ENCODE results near the gene ATP8A2. TPM values are rescaled to one million over a fixed set of nuclear protein-coding genes. Genes with fewer than 3 reads are reported as not detected.
"Not testable (repeated sequence)": the region's sequence is repeated elsewhere in the genome, so short reads cannot be mapped to it uniquely, and the experiment has no call there.

Gene ATP8A2
- total RNA-seq, 6 experiments from 2014 or later: not detected

GRCh38 chr13:25507841-25508240 lies 136.1 kb downstream of the ATP8A2 start:
- H3K36me3 ChIP-seq: no peaks in the 10 kb centered on the region
- TF ChIP-seq CTCF (IDR thresholded peaks at IDR 0.05): no peak
- no peak for TF ChIP-seq POLR2A (IDR thresholded peaks at IDR 0.05)
- no peak overlapping the region for H3K4me3 ChIP-seq
- WGBS (ENCODE audit: insufficient coverage, low coverage, low lambda C conversion rate, missing lambda C conversion rate): 30% methylated on average over 1 of the region's 1 CpG
- H3K4me1 ChIP-seq: no peaks in the 10 kb centered on the region
- H3K27ac ChIP-seq: no peak overlapping the region
- peaks cover 0 to 4% (median 0%) of the 10 kb centered on the region in 4 donors for H3K9me3 ChIP-seq
- intact Hi-C loops (cut with DNase I): no loop called here
- DNase-seq (no peak), ATAC-seq (no peak)
- H3K27me3 ChIP-seq: no peaks in the 10 kb centered on the region

- intact Hi-C loops (cut with DNase I); H3K27ac ChIP-seq; H3K4me1 ChIP-seq; H3K27me3 ChIP-seq; H3K4me3 ChIP-seq; H3K9me3 ChIP-seq; DNase-seq; H3K36me3 ChIP-seq; ATAC-seq: not testable (repeated sequence)
- WGBS (ENCODE audit: insufficient coverage, low coverage, low lambda C conversion rate, missing lambda C conversion rate): no CpG with 5 or more reads among the region's 32 CpGs
Measured at GRCh38 chr13:25513060-25513459, 141.3 kb downstream of the ATP8A2 start.

- intact Hi-C loops (cut with DNase I): no loop called here
- Histone ChIP-seq H3K36me3 (no peaks in the 10 kb centered on the region), H3K4me3 (no peak overlapping the region), H3K4me1 (no peaks in the 10 kb centered on the region), H3K9me3 (no peaks in the 10 kb centered on the region), H3K27me3 (no peaks in the 10 kb centered on the region), H3K27ac (no peak overlapping the region)
- no peak for DNase-seq
- TF ChIP-seq POLR2A (IDR thresholded peaks at IDR 0.05) (no peak), CTCF (IDR thresholded peaks at IDR 0.05) (no peak)
- WGBS (ENCODE audit: insufficient coverage, low coverage, low lambda C conversion rate, missing lambda C conversion rate): 69% methylated on average over 5 of the region's 5 CpGs
- ATAC-seq: no peak
Measured at GRCh38 chr13:25518441-25518840, 146.7 kb downstream of the ATP8A2 start.

GRCh38 chr13:25525884-25526283 lies 154.1 kb downstream of the ATP8A2 start:
- TF ChIP-seq POLR2A (IDR thresholded peaks at IDR 0.05) (no peak), CTCF (IDR thresholded peaks at IDR 0.05) (no peak)
- intact Hi-C loops (cut with DNase I): no loop called here
- DNase-seq (no peak), ATAC-seq (no peak)
- Histone ChIP-seq H3K36me3 (no peaks in the 10 kb centered on the region), H3K27ac (no peak overlapping the region), H3K4me1 (no peaks in the 10 kb centered on the region), H3K4me3 (no peak overlapping the region), H3K9me3 (peaks cover 0 to 3% (median 0%) of the 10 kb centered on the region in 4 donors), H3K27me3 (no peaks in the 10 kb centered on the region)

- 78% methylated on average over 2 of the region's 2 CpGs for WGBS (ENCODE audit: insufficient coverage, low coverage, low lambda C conversion rate, missing lambda C conversion rate)
- Histone ChIP-seq H3K36me3 (no peaks in the 10 kb centered on the region), H3K27me3 (no peaks in the 10 kb centered on the region), H3K27ac (no peak overlapping the region), H3K4me3 (no peak overlapping the region), H3K9me3 (peaks cover 0 to 3% (median 0%) of the 10 kb centered on the region in 4 donors), H3K4me1 (no peaks in the 10 kb centered on the region)
- DNase-seq (no peak), ATAC-seq (no peak)
- TF ChIP-seq CTCF (IDR thresholded peaks at IDR 0.05) (no peak), POLR2A (IDR thresholded peaks at IDR 0.05) (no peak)
- intact Hi-C loops (cut with DNase I): no loop called here
Measured at GRCh38 chr13:25528266-25528665, 156.5 kb downstream of the ATP8A2 start.

Data from right lobe of liver (tissue), 6 donors.